GM21447 (cell line): Measurements from ENCODE around the gene ASPN.

ENCODE experiments used
- ATAC-seq: cut with Tn5 transposase; IDR thresholded peaks from one replicate; pipeline ENCODE4 v1.9.1; 2021; ENCODE audit not compliant: unreplicated experiment

The ASPN gene

GRCh38 chr9:92506184-92506857 is 24.0 kb upstream of the ASPN start:
- ATAC-seq: no peak

GRCh38 chr9:92504881-92505280 is 22.6 kb upstream of the ASPN start:
- no peak for ATAC-seq

- no peak for ATAC-seq
Measured at GRCh38 chr9:92503156-92503555, 20.9 kb upstream of the ASPN start.

GRCh38 chr9:92501671-92502393 is 19.5 kb upstream of the ASPN start:
- no peak for ATAC-seq

- ATAC-seq: no peak
Measured at GRCh38 chr9:92500725-92501124, 18.4 kb upstream of the ASPN start.

- ATAC-seq: no peak
Measured at GRCh38 chr9:92499701-92500100, 17.4 kb upstream of the ASPN start.

GRCh38 chr9:92496396-92497176 is 14.3 kb upstream of the ASPN start:
- no peak for ATAC-seq

- ATAC-seq: no peak
Measured at GRCh38 chr9:92494856-92495255, 12.6 kb upstream of the ASPN start.

- ATAC-seq: no peak
Measured at GRCh38 chr9:92493749-92494387, 11.6 kb upstream of the ASPN start.

- ATAC-seq: no peak
Measured at GRCh38 chr9:92492781-92493401, 10.6 kb upstream of the ASPN start.

- ATAC-seq: no peak
Measured at GRCh38 chr9:92488681-92489550, 6.6 kb upstream of the ASPN start.

- ATAC-seq: no peak
Measured at GRCh38 chr9:92486371-92486770, 4.1 kb upstream of the ASPN start.

GRCh38 chr9:92484563-92484962 is 2.3 kb upstream of the ASPN start:
- no peak for ATAC-seq

GRCh38 chr9:92483627-92484545 is 1.6 kb upstream of the ASPN start:
- no peak for ATAC-seq

GRCh38 chr9:92482805-92483204 is 499 bp upstream of the ASPN start:
- ATAC-seq: no peak

- peak; percentile 57 for ATAC-seq
Measured at GRCh38 chr9:92480986-92481633, 1.2 kb downstream of the ASPN start.

GRCh38 chr9:92480291-92480771 is 2.0 kb downstream of the ASPN start:
- ATAC-seq: no peak

- no peak for ATAC-seq
Measured at GRCh38 chr9:92479346-92479745, 3.0 kb downstream of the ASPN start.
